ENCODE results near the gene CDH18.

- no peak for TF ChIP-seq CTCF (IDR thresholded peaks at IDR 0.05)
- no peak for TF ChIP-seq POLR2A (IDR thresholded peaks at IDR 0.05)
Observed at GRCh38 chr5:19719109-19719508, 268.9 kb downstream of the CDH18 start.
